Measurements from ENCODE around the gene SLC2A9.

DNA sequence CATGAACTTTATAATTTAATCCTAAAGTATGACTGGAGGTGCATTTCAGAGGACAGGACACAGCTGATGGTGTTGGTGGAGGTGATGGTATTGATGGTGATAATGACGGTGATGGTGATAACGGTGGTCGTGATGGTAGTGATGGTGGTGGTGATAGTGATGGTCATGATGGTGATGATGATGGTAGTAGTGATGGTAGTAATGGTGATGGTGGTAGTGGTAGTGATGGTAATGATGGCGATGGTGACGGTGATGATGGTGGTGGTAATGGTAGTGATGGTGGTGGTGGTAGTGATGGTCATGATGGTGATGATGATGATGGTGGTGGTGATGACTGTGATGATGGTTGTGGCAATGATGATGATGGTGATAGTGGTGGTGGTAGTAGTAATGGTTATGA is 40.4 kb downstream of the SLC2A9 start:
- TF ChIP-seq CTCF (IDR thresholded peaks at IDR 0.05) (no peak), RAD21 (conservative IDR thresholded peaks at IDR 0.05 in 1 of 2, IDR thresholded peaks at IDR 0.05 in 1 of 2) (no peak), CHD2 (IDR thresholded peaks at IDR 0.05; ENCODE audit: low read length, partially characterized antibody) (no peak), BHLHE40 (IDR thresholded peaks at IDR 0.05; ENCODE audit: low read depth, low read length) (no peak), MAX (IDR thresholded peaks at IDR 0.05) (no peak), SMC3 (IDR thresholded peaks at IDR 0.05) (no peak)
- TF ChIP-seq, protein P1, sequence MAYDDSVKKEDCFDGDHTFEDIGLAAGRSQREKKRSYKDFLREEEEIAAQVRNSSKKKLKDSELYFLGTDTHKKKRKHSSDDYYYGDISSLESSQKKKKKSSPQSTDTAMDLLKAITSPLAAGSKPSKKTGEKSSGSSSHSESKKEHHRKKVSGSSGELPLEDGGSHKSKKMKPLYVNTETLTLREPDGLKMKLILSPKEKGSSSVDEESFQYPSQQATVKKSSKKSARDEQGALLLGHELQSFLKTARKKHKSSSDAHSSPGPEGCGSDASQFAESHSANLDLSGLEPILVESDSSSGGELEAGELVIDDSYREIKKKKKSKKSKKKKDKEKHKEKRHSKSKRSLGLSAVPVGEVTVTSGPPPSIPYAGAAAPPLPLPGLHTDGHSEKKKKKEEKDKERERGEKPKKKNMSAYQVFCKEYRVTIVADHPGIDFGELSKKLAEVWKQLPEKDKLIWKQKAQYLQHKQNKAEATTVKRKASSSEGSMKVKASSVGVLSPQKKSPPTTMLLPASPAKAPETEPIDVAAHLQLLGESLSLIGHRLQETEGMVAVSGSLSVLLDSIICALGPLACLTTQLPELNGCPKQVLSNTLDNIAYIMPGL (CRISPR knock-in tag; IDR thresholded peaks at IDR 0.05; ENCODE audit: borderline replicate concordance): no peak

All from A549 (cell line).